Endothelial cell of umbilical vein (primary cell): Measurements from ENCODE around the gene PRMT2. TPM values are rescaled to one million over a fixed set of nuclear protein-coding genes. Genes with fewer than 3 reads are reported as not detected.

Experiments used
- BruUV-seq: library from RNA; stranded (reverse); fragments of 400-500 nt; replicated peaks from 2 replicates; lab custom pipeline; 2021; lab: Mats Ljungman, UMichigan
- CTCF ChIA-PET: fragments of 300-600, 350-600 bp; sonication (Branson Sonifier 250); formaldehyde crosslinking; loops from one replicate; lab custom pipeline; 2021; ENCODE audit warnings: antibody characterized with exemption, inconsistent platforms; lab: Charles Lee
- POLR2A ChIA-PET: fragments of 300-600, 350-600 bp; sonication (Branson Sonifier 250); formaldehyde crosslinking; loops from one replicate; lab custom pipeline; 2021; ENCODE audit warnings: antibody characterized with exemption, inconsistent platforms; lab: Charles Lee
- DNase-seq: peaks from one replicate; pipeline ENCODE4 v3.0.0-alpha.2; 2011; ENCODE audit warnings: low read depth, low spot score
- FAIRE-seq: peaks from 2 replicates; lab custom pipeline; 2011; peaks lifted over from hg19 to GRCh38; lab: Jason Lieb, UNC
- H2AFZ ChIP-seq: 2 replicates; pipeline ENCODE4 v1.6.0; 2012; ENCODE audit warnings: low read depth, low read length, control low read depth, inconsistent platforms
- H3K27ac ChIP-seq: 2 replicates; pipeline ENCODE4 v1.5.1; 2011; ENCODE audit warnings: low read depth, mild to moderate bottlenecking, control low read depth, low read length, moderate library complexity; ENCODE audit not compliant: insufficient read depth
- H3K27me3 ChIP-seq, 2 experiments: 2 replicates each; pipeline versions ENCODE4 v1.6.0 to v1.6.1; 2011; ENCODE audit warnings: low read length in 2 of 2, mixed read lengths in 1 of 2; ENCODE audit not compliant: control insufficient read depth in 2 of 2, insufficient read depth in 2 of 2
- H3K36me3 ChIP-seq, 2 experiments: 2 replicates in 1 of 2; 3 replicates in 1 of 2; pipeline ENCODE4 v1.5.1; 2011; ENCODE audit warnings: low read length in 2 of 2, mild to moderate bottlenecking in 1 of 2, moderate library complexity in 1 of 2; ENCODE audit not compliant: control insufficient read depth in 2 of 2, insufficient read depth in 2 of 2; ENCODE audit errors: extremely low read depth in 1 of 2
- H3K4me1 ChIP-seq: 3 replicates; pipeline ENCODE4 v1.5.1; 2011; ENCODE audit warnings: mild to moderate bottlenecking, low read length; ENCODE audit not compliant: control insufficient read depth, insufficient read depth; ENCODE audit errors: extremely low read depth
- H3K4me2 ChIP-seq: 2 replicates; pipeline ENCODE4 v1.6.1; 2011; ENCODE audit warnings: low read length, control low read depth, mixed read lengths; ENCODE audit not compliant: insufficient read depth
- H3K4me3 ChIP-seq, 3 experiments: fragments of 200-600 bp in 1 of 3; sonication (generic), shearing (Covaris generic) in 1 of 3; replicated peaks in 1 of 3; 2 replicates each; pipeline ENCODE4 v1.5.1; 2011 to 2016; ENCODE audit warnings: control low read depth in 3 of 3, low read length in 3 of 3, mild to moderate bottlenecking in 2 of 3, inconsistent platforms in 1 of 3, low read depth in 1 of 3, moderate library complexity in 1 of 3; ENCODE audit not compliant: insufficient read depth in 1 of 3
- H3K79me2 ChIP-seq: 2 replicates; pipeline ENCODE4 v1.6.0; 2012; ENCODE audit warnings: low read length, inconsistent platforms; ENCODE audit not compliant: control insufficient read depth, insufficient read depth
- H3K9ac ChIP-seq: replicated peaks from 2 replicates; pipeline ENCODE3; 2011; ENCODE audit warnings: low read length, control low read depth; ENCODE audit not compliant: insufficient read depth; ENCODE audit errors: extremely low read depth
- H3K9me1 ChIP-seq: replicated peaks from 3 replicates; pipeline ENCODE4 v1.6.0; 2011; ENCODE audit warnings: mild to moderate bottlenecking, low read length; ENCODE audit not compliant: control insufficient read depth, insufficient read depth; ENCODE audit errors: extremely low read depth
- H3K9me3 ChIP-seq: replicated peaks from 2 replicates; pipeline ENCODE4 v1.5.1; 2012; ENCODE audit warnings: low read length, inconsistent platforms; ENCODE audit not compliant: control insufficient read depth, insufficient read depth
- H4K20me1 ChIP-seq: replicated peaks from 2 replicates; pipeline ENCODE3; 2011; ENCODE audit warnings: mild to moderate bottlenecking, low read length; ENCODE audit not compliant: control insufficient read depth, insufficient read depth; ENCODE audit errors: extremely low read depth
- EZH2 ChIP-seq: IDR thresholded peaks from 2 replicates; pipeline ENCODE4 v1.6.1; 2012; ENCODE audit warnings: borderline replicate concordance, low read depth, mild to moderate bottlenecking, moderate library complexity, low read length, inconsistent platforms; ENCODE audit not compliant: severe bottlenecking
- FOS ChIP-seq: IDR thresholded peaks from 2 replicates; pipeline ENCODE4 v1.6.1; 2011; ENCODE audit warnings: mild to moderate bottlenecking, low read length, moderate library complexity, borderline replicate concordance; ENCODE audit not compliant: insufficient read depth
- GATA2 ChIP-seq: IDR thresholded peaks from 2 replicates; pipeline ENCODE4 v1.7.0; 2011; ENCODE audit warnings: low read depth, mild to moderate bottlenecking, moderate library complexity, mixed read lengths, low read length; ENCODE audit not compliant: insufficient read length, insufficient read depth
- JUN ChIP-seq: IDR thresholded peaks from 2 replicates; pipeline ENCODE4 v1.6.1; 2011; ENCODE audit warnings: borderline replicate concordance, low read depth; ENCODE audit not compliant: insufficient read length, insufficient read depth
- MYC ChIP-seq: IDR thresholded peaks from one replicate; pipeline ENCODE4 v1.6.1; 2011; ENCODE audit warnings: mild to moderate bottlenecking, low read depth, low read length
- POLR2A ChIP-seq: IDR thresholded peaks from 2 replicates; pipeline ENCODE4 v1.6.1; 2012; ENCODE audit warnings: low read depth, mild to moderate bottlenecking, control low read depth, low read length
- POLR2AphosphoS5 ChIP-seq: IDR thresholded peaks from 2 replicates; pipeline ENCODE4 v1.6.1; 2012; ENCODE audit warnings: low read depth, mild to moderate bottlenecking, control low read depth, low read length, moderate library complexity; ENCODE audit not compliant: insufficient read depth
- dilution Hi-C: fragments of 300-500 bp; cut with MboI; formaldehyde crosslinking; loops from one replicate; pipeline ENCODE4 v1.15.0; 2019; ENCODE audit warnings: low sequenced_read_pairs; ENCODE audit not compliant: extremely low pct_ligation_motif_present
- intact Hi-C: fragments of 100-400 bp; cut with micrococcal nuclease; formaldehyde crosslinking; loops from one replicate; pipeline ENCODE4 v1.10.0; 2022
- polyA plus RNA-seq, 4 experiments: library from polyadenylated mRNA; depleted of rRNA in 3 of 4; stranded (reverse) in 3 of 4; unstranded in 1 of 4; fragments of >200 nt; gene quantifications; 2 replicates each; pipeline versions ENCODE4 v1.2.1 to v1.2.3, GENCODE V29; 2011 to 2012; ENCODE audit warnings: missing spikeins in 1 of 4
- total RNA-seq: library from RNA; stranded (reverse); gene quantifications from 2 replicates; pipeline ENCODE4 v1.2.3, GENCODE V29; 2021
- TF ChIP-seq, protein P1 (sequence below): IDR thresholded peaks from 2 replicates; pipeline ENCODE4 v1.6.1; 2011; ENCODE audit not compliant: insufficient read depth, insufficient read length
- TF ChIP-seq, protein P2 (sequence below), 2 donors: IDR thresholded peaks; 1 replicate in 1 of 2; 2 replicates in 1 of 2; pipeline ENCODE4 v1.5.1; 2011; ENCODE audit warnings: low read length in 2 of 2, mild to moderate bottlenecking in 2 of 2, moderate library complexity in 2 of 2, control low read depth in 1 of 2, inconsistent platforms in 1 of 2, low read depth in 1 of 2; ENCODE audit not compliant: insufficient read depth in 1 of 2; ENCODE audit errors: extremely low read depth in 1 of 2

The PRMT2 gene
- total and polyA plus RNA-seq, 2 donors (not counting 3 experiments of a cell fraction or from before 2014, with no cell fraction given) = 125 to 193 TPM

DNA sequence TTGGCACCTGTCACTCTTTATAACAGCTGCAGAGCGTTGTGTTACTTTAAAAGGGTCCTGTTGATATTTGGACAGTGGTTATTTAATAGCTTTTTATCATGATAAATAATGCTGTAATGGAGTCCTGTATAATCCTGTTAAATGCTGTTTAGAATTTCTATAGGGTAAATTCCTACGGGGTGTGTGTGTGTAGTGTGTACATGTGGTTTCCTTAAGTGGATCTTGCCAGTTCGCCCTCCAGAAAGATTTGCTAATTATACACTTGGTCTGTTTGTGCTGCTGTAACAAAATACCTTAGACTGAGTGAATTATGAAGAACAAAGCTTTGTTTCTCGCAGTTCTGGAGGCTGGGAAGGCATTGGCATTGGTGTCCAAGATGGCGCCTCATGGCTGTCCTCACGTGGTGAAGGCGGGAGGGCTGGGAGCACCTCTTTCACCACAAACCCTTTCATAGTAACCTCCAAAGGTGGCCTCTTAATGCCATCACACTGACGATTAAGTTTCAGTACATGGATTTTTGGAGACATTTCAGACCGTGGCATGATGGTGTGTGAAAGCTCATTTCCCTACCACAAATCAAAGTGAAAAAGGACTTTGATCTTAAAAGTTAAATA, 11.2 kb downstream of the PRMT2 start:
- no peak overlapping the region for H3K27ac ChIP-seq
- H3K36me3 ChIP-seq = peaks cover 42 to 57% of the 10 kb centered on the region in 2 experiments
- intact Hi-C loops (no loop called here), dilution Hi-C loops (no loop called here)
- TF ChIP-seq EZH2 (no peak), GATA2 (no peak), MYC (no peak), JUN (no peak), POLR2A (no peak), POLR2AphosphoS5 (no peak), FOS (no peak)
- TF ChIP-seq, protein P1, sequence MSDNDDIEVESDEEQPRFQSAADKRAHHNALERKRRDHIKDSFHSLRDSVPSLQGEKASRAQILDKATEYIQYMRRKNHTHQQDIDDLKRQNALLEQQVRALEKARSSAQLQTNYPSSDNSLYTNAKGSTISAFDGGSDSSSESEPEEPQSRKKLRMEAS = no peak
- TF ChIP-seq, protein P2, sequence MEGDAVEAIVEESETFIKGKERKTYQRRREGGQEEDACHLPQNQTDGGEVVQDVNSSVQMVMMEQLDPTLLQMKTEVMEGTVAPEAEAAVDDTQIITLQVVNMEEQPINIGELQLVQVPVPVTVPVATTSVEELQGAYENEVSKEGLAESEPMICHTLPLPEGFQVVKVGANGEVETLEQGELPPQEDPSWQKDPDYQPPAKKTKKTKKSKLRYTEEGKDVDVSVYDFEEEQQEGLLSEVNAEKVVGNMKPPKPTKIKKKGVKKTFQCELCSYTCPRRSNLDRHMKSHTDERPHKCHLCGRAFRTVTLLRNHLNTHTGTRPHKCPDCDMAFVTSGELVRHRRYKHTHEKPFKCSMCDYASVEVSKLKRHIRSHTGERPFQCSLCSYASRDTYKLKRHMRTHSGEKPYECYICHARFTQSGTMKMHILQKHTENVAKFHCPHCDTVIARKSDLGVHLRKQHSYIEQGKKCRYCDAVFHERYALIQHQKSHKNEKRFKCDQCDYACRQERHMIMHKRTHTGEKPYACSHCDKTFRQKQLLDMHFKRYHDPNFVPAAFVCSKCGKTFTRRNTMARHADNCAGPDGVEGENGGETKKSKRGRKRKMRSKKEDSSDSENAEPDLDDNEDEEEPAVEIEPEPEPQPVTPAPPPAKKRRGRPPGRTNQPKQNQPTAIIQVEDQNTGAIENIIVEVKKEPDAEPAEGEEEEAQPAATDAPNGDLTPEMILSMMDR (IDR thresholded peaks at IDR 0.05; ENCODE audit: extremely low read depth in 1 of 2, insufficient read depth in 1 of 2, low read depth in 1 of 2, low read length in 2 of 2) = no peak
- DNase-seq (no peak), FAIRE-seq (no peak)
- H3K4me3 ChIP-seq = no peak overlapping the region
- no TSS peak for BruUV-seq
- peaks cover 21% of the 10 kb centered on the region for H3K79me2 ChIP-seq
- H3K9me3 ChIP-seq = no peaks in the 10 kb centered on the region
- no peaks in the 10 kb centered on the region for H3K9me1 ChIP-seq
- no peaks in the 10 kb centered on the region for H3K4me1 ChIP-seq
- H4K20me1 ChIP-seq = no peaks in the 10 kb centered on the region
- no peak overlapping the region for H3K9ac ChIP-seq
- CTCF ChIA-PET = interaction anchor here (1.3 to 1.5 kb wide), 2 partner anchors 12 to 15 kb away, joined by 3 to 5 read pairs; partner anchors contain the start of gene PRMT2
- H3K27me3 ChIP-seq = no peaks in the 10 kb centered on the region
- POLR2A ChIA-PET = no interaction called here
- no peak overlapping the region for H3K4me2 ChIP-seq
- no peak overlapping the region for H2AFZ ChIP-seq
